SK-N-SH (cell line): ENCODE results near the gene PXYLP1. TPM values are rescaled to one million over a fixed set of nuclear protein-coding genes. Genes with fewer than 3 reads are reported as not detected.

Experiments
- CTCF ChIA-PET: fragments of 300-600, 350-600 bp; formaldehyde crosslinking; extraction: SDS; loops from one replicate; lab custom pipeline; 2021; lab: Yijun Ruan, JAX
- POLR2A ChIA-PET: fragments of 350-600 bp; sonication (Branson Sonifier 250); formaldehyde crosslinking; extraction: SDS; loops from one replicate; lab custom pipeline; 2020; ENCODE audit warnings: antibody characterized with exemption, inconsistent platforms; lab: Yijun Ruan, JAX
- DNase-seq: peaks from one replicate; pipeline ENCODE4 v3.0.0; 2012
- H2AFZ ChIP-seq: fragments of 200-600 bp; sonication (generic); 2 replicates; pipeline ENCODE4 v1.8.1; 2016; ENCODE audit warnings: antibody characterized with exemption, mild to moderate bottlenecking, low read depth
- H3F3A ChIP-seq: fragments of 200-600 bp; sonication (generic); replicated peaks from 2 replicates; pipeline ENCODE3; 2016; ENCODE audit warnings: antibody characterized with exemption, mild to moderate bottlenecking; ENCODE audit not compliant: insufficient read depth
- H3K27ac ChIP-seq, 2 experiments: fragments of 200-500 bp in 1 of 2; fragments of 200-600 bp in 1 of 2; sonication (Bioruptor generic) in 1 of 2; sonication (generic), shearing (Covaris generic) in 1 of 2; 2 replicates each; pipeline versions ENCODE4 v1.5.1 to v1.6.1; 2014 to 2016; ENCODE audit warnings: low read depth in 2 of 2, inconsistent platforms in 1 of 2, low read length in 1 of 2, mild to moderate bottlenecking in 1 of 2, mixed read lengths in 1 of 2
- H3K27me3 ChIP-seq: fragments of 200-600 bp; sonication (generic), shearing (Covaris generic); 2 replicates; pipeline ENCODE4 v1.6.1; 2016; ENCODE audit warnings: mixed run types; ENCODE audit not compliant: insufficient read depth
- H3K36me3 ChIP-seq, 2 experiments: fragments of 200-500 bp in 1 of 2; fragments of 200-600 bp in 1 of 2; sonication (Bioruptor generic) in 1 of 2; sonication (generic) in 1 of 2; replicated peaks in 1 of 2; 2 replicates each; pipeline versions ENCODE3 to v1.5.1; 2014 to 2016; ENCODE audit warnings: low read length in 1 of 2, mild to moderate bottlenecking in 1 of 2; ENCODE audit not compliant: insufficient read depth in 2 of 2, control insufficient read depth in 1 of 2
- H3K4me1 ChIP-seq, 2 experiments: fragments of 200-500 bp in 1 of 2; fragments of 200-600 bp in 1 of 2; sonication (Bioruptor generic) in 1 of 2; sonication (generic), shearing (Covaris generic) in 1 of 2; 2 replicates each; pipeline versions ENCODE4 v1.5.1 to v1.6.1; 2014 to 2016; ENCODE audit warnings: low read depth in 1 of 2, low read length in 1 of 2, mixed run types in 1 of 2; ENCODE audit not compliant: insufficient read depth in 2 of 2, control insufficient read depth in 1 of 2
- H3K4me2 ChIP-seq: fragments of 200-600 bp; sonication (generic), shearing (Covaris generic); 2 replicates; pipeline ENCODE4 v1.6.1; 2017; ENCODE audit warnings: mixed run types
- H3K4me3 ChIP-seq, 2 experiments: fragments of 200-500 bp in 1 of 2; fragments of 200-600 bp in 1 of 2; sonication (Bioruptor generic) in 1 of 2; sonication (generic), shearing (Covaris generic) in 1 of 2; 2 replicates each; pipeline versions ENCODE4 v1.5.1 to v1.8.1; 2014 to 2016; ENCODE audit warnings: low read depth in 2 of 2, inconsistent platforms in 1 of 2, low read length in 1 of 2, mild to moderate bottlenecking in 1 of 2, mixed read lengths in 1 of 2, moderate library complexity in 1 of 2
- H3K79me2 ChIP-seq: fragments of 200-600 bp; sonication (generic); 2 replicates; pipeline ENCODE4 v1.8.1; 2017; ENCODE audit warnings: mild to moderate bottlenecking; ENCODE audit not compliant: insufficient read depth
- H3K9ac ChIP-seq: fragments of 200-600 bp; sonication (generic); 2 replicates; pipeline ENCODE4 v1.6.1; 2017; ENCODE audit warnings: mixed run types
- H3K9me2 ChIP-seq: fragments of 200-600 bp; sonication (generic); 2 replicates; pipeline ENCODE4 v1.6.1; 2017; ENCODE audit warnings: mixed run types
- H3K9me3 ChIP-seq: fragments of 200-600 bp; sonication (generic); 2 replicates; pipeline ENCODE4 v1.6.1; 2017; ENCODE audit warnings: mixed run types, mild to moderate bottlenecking, moderate library complexity
- H4K20me1 ChIP-seq: fragments of 200-600 bp; sonication (generic); 2 replicates; pipeline ENCODE4 v1.6.1; 2017; ENCODE audit warnings: mild to moderate bottlenecking, mixed run types; ENCODE audit not compliant: insufficient read depth
- FOXJ3 ChIP-seq: sonication (generic); formaldehyde crosslinking; IDR thresholded peaks from 2 replicates; pipeline ENCODE4 v1.5.1; 2020; ENCODE audit warnings: mild to moderate bottlenecking, missing genetic modification reagents
- JUND ChIP-seq: IDR thresholded peaks from 2 replicates; pipeline ENCODE4 v1.4.0; 2012
- MXI1 ChIP-seq: IDR thresholded peaks from 2 replicates; pipeline ENCODE4 v1.6.1; 2012; ENCODE audit warnings: mild to moderate bottlenecking, low read depth, low read length, improper control_type of control experiment
- NRF1 ChIP-seq: IDR thresholded peaks from 2 replicates; pipeline ENCODE4 v1.6.1; 2012; ENCODE audit warnings: low read depth, mild to moderate bottlenecking, low read length
- SMC3 ChIP-seq: IDR thresholded peaks from 2 replicates; pipeline ENCODE4 v1.6.1; 2012; ENCODE audit warnings: low read depth, low read length, improper control_type of control experiment
- WGBS: methylation state at CpG from one replicate; pipeline ENCODE4 v1.1.6; 2017; ENCODE audit warnings: low lambda C conversion rate; 5-methylcytosine and 5-hydroxymethylcytosine counted together
- polyA plus RNA-seq, 3 experiments: library from polyadenylated mRNA; depleted of rRNA; stranded (reverse); fragments of >200 nt; gene quantifications; 2 replicates each; pipeline ENCODE4 v1.2.3, GENCODE V29; 2012
- TF ChIP-seq, protein P1 (sequence below): fragments of 150-350 bp; IDR thresholded peaks from 2 replicates; pipeline ENCODE4 v1.6.1; 2017; ENCODE audit warnings: antibody characterized with exemption, low read length, low read depth, borderline replicate concordance
- TF ChIP-seq, protein P2 (sequence below): fragments of 200-600 bp; sonication (generic); IDR thresholded peaks from 2 replicates; pipeline ENCODE4 v1.6.1; 2017; ENCODE audit warnings: antibody characterized with exemption, mild to moderate bottlenecking, moderate library complexity
- TF ChIP-seq, protein P3 (sequence below): fragments of 150-350 bp; IDR thresholded peaks from 2 replicates; pipeline ENCODE4 v1.6.1; 2016; ENCODE audit warnings: mild to moderate bottlenecking, low read depth, low read length
- TF ChIP-seq, protein P4 (sequence below): IDR thresholded peaks from 2 replicates; pipeline ENCODE4 v1.4.0; 2012; ENCODE audit warnings: low read depth, borderline replicate concordance
- TF ChIP-seq, protein P5 (sequence below): IDR thresholded peaks from 2 replicates; pipeline ENCODE4 v1.4.0; 2012; ENCODE audit warnings: low read depth, borderline replicate concordance
- TF ChIP-seq, protein P6 (sequence below): IDR thresholded peaks from 2 replicates; pipeline ENCODE4 v1.6.1; 2012; ENCODE audit warnings: mild to moderate bottlenecking, low read depth, low read length, moderate library complexity

Gene PXYLP1
- polyA plus RNA-seq, 1 of the 3 experiments (the other 2 are of a cell fraction), result 8.6 TPM

DNA sequence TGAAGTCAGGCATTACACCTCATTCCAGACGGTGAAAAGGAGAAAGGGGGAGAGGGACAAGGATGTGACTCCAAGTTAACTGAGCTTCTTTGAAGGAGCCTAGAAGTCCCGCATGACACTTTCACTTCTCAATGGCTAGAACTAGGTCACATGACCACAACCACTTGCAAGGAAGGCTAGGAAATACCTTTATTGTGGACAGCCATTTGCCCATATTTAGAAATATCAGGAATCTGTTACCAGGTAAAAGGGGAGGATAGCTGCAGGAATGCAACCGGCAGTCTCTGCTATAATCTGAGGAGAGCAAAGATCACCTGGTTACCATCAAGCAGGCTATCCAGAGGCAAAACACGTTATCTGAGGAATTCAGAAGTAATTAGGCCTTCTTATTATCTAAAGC lies 28.9 kb upstream of the PXYLP1 start:
- Histone ChIP-seq H3F3A (no peaks in the 10 kb centered on the region), H3K27me3 (no peaks in the 10 kb centered on the region; the same call in 1 of the 2 replicates), H3K9ac (no peak overlapping the region), H3K79me2 (no peaks in the 10 kb centered on the region), H3K4me2 (no peak overlapping the region), H3K4me1 (no peaks in the 10 kb centered on the region), H2AFZ (no peak overlapping the region), H4K20me1 (no peaks in the 10 kb centered on the region), H3K9me3 (no peaks in the 10 kb centered on the region), H3K4me3 (no peak overlapping the region), H3K36me3 (no peaks in the 10 kb centered on the region), H3K9me2 (no peaks in the 10 kb centered on the region), H3K27ac (no peak overlapping the region)
- POLR2A ChIA-PET, result no interaction called here
- TF ChIP-seq, protein P1, sequence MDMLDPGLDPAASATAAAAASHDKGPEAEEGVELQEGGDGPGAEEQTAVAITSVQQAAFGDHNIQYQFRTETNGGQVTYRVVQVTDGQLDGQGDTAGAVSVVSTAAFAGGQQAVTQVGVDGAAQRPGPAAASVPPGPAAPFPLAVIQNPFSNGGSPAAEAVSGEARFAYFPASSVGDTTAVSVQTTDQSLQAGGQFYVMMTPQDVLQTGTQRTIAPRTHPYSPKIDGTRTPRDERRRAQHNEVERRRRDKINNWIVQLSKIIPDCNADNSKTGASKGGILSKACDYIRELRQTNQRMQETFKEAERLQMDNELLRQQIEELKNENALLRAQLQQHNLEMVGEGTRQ, result no peak
- TF ChIP-seq, protein P2, sequence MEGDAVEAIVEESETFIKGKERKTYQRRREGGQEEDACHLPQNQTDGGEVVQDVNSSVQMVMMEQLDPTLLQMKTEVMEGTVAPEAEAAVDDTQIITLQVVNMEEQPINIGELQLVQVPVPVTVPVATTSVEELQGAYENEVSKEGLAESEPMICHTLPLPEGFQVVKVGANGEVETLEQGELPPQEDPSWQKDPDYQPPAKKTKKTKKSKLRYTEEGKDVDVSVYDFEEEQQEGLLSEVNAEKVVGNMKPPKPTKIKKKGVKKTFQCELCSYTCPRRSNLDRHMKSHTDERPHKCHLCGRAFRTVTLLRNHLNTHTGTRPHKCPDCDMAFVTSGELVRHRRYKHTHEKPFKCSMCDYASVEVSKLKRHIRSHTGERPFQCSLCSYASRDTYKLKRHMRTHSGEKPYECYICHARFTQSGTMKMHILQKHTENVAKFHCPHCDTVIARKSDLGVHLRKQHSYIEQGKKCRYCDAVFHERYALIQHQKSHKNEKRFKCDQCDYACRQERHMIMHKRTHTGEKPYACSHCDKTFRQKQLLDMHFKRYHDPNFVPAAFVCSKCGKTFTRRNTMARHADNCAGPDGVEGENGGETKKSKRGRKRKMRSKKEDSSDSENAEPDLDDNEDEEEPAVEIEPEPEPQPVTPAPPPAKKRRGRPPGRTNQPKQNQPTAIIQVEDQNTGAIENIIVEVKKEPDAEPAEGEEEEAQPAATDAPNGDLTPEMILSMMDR, result no peak
- TF ChIP-seq, protein P3, sequence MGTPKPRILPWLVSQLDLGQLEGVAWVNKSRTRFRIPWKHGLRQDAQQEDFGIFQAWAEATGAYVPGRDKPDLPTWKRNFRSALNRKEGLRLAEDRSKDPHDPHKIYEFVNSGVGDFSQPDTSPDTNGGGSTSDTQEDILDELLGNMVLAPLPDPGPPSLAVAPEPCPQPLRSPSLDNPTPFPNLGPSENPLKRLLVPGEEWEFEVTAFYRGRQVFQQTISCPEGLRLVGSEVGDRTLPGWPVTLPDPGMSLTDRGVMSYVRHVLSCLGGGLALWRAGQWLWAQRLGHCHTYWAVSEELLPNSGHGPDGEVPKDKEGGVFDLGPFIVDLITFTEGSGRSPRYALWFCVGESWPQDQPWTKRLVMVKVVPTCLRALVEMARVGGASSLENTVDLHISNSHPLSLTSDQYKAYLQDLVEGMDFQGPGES, result no peak
- TF ChIP-seq NRF1, result no peak
- no peak for TF ChIP-seq SMC3
- TF ChIP-seq FOXJ3 (CRISPR knock-in tag), result no peak
- TF ChIP-seq, protein P4, sequence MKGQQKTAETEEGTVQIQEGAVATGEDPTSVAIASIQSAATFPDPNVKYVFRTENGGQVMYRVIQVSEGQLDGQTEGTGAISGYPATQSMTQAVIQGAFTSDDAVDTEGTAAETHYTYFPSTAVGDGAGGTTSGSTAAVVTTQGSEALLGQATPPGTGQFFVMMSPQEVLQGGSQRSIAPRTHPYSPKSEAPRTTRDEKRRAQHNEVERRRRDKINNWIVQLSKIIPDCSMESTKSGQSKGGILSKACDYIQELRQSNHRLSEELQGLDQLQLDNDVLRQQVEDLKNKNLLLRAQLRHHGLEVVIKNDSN, result no peak
- TF ChIP-seq, protein P5, sequence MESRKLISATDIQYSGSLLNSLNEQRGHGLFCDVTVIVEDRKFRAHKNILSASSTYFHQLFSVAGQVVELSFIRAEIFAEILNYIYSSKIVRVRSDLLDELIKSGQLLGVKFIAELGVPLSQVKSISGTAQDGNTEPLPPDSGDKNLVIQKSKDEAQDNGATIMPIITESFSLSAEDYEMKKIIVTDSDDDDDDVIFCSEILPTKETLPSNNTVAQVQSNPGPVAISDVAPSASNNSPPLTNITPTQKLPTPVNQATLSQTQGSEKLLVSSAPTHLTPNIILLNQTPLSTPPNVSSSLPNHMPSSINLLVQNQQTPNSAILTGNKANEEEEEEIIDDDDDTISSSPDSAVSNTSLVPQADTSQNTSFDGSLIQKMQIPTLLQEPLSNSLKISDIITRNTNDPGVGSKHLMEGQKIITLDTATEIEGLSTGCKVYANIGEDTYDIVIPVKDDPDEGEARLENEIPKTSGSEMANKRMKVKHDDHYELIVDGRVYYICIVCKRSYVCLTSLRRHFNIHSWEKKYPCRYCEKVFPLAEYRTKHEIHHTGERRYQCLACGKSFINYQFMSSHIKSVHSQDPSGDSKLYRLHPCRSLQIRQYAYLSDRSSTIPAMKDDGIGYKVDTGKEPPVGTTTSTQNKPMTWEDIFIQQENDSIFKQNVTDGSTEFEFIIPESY, result no peak
- TF ChIP-seq JUND, result no peak
- TF ChIP-seq MXI1, result no peak
- TF ChIP-seq, protein P6, sequence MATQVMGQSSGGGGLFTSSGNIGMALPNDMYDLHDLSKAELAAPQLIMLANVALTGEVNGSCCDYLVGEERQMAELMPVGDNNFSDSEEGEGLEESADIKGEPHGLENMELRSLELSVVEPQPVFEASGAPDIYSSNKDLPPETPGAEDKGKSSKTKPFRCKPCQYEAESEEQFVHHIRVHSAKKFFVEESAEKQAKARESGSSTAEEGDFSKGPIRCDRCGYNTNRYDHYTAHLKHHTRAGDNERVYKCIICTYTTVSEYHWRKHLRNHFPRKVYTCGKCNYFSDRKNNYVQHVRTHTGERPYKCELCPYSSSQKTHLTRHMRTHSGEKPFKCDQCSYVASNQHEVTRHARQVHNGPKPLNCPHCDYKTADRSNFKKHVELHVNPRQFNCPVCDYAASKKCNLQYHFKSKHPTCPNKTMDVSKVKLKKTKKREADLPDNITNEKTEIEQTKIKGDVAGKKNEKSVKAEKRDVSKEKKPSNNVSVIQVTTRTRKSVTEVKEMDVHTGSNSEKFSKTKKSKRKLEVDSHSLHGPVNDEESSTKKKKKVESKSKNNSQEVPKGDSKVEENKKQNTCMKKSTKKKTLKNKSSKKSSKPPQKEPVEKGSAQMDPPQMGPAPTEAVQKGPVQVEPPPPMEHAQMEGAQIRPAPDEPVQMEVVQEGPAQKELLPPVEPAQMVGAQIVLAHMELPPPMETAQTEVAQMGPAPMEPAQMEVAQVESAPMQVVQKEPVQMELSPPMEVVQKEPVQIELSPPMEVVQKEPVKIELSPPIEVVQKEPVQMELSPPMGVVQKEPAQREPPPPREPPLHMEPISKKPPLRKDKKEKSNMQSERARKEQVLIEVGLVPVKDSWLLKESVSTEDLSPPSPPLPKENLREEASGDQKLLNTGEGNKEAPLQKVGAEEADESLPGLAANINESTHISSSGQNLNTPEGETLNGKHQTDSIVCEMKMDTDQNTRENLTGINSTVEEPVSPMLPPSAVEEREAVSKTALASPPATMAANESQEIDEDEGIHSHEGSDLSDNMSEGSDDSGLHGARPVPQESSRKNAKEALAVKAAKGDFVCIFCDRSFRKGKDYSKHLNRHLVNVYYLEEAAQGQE, result no peak
- WGBS, result 49% methylated on average over 4 of the region's 4 CpGs
- DNase-seq, result no peak
- CTCF ChIA-PET, result interaction anchor here (2.3 to 3.5 kb wide), 2 partner anchors 10 to 203 kb away, joined by 9 to 17 read pairs; no protein-coding TSS in a partner anchor
